ENCODE measurements around the gene PDGFC. TPM values are rescaled to one million over a fixed set of nuclear protein-coding genes. Genes with fewer than 3 reads are reported as not detected.

PDGFC gene
- total RNA-seq, 1 experiment from 2014 or later = 4.5 TPM

DNA sequence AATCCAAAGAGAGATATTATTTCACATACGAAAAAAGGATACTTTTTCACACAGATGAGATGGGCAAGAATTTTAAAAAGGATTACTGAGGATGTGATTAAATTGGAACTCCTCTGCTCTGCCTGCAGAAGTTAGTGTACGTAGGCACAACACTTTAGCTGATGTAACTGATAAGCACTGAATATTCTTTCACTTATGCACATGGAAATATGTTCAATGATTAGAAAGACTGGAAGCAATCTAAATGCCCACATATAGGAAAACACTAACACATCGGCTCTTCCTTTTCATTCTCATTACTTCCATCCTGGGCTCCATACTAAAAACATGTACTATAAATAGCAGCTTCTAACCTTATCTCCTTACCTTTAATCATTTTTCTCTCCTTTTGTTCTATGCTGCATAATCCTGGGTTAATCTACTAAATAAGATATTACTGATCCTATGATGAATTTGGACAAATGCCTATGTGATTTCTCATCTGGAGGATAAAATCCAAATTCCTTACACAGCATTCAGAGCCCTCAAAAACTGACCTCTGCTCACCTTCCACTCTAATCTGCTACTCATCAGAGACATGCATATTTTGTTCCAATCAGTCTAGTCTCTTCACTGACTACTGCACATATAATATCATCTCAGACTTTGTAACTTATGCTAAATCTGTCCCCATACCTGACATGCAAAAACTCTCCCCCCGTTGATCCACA is 197.8 kb downstream of the PDGFC start:
- H3K27me3 ChIP-seq (ENCODE audit: insufficient read depth, low read length) = no peaks in the 10 kb centered on the region
- no peaks in the 10 kb centered on the region; the same call in 1 of the 2 replicates for H3K4me1 ChIP-seq (ENCODE audit: insufficient read depth, low read length)
- no peaks in the 10 kb centered on the region for H3K9me3 ChIP-seq (ENCODE audit: control insufficient read depth, low read depth, low read length)
- H3K4me2 ChIP-seq (ENCODE audit: insufficient read depth, insufficient read length, low read length) = no peak overlapping the region
- no peak overlapping the region for H4K5ac ChIP-seq (ENCODE audit: insufficient read length, low read depth, low read length)
- H3K14ac ChIP-seq (ENCODE audit: insufficient read depth, low read length) = no peak overlapping the region
- no peaks in the 10 kb centered on the region for H3K79me2 ChIP-seq (ENCODE audit: insufficient read depth, low read length)
- no peak overlapping the region for H3K27ac Mint-ChIP-seq
- H2BK5ac ChIP-seq (ENCODE audit: insufficient read length, low read length) = no peak overlapping the region
- H3K56ac ChIP-seq (ENCODE audit: insufficient read length, low read depth, low read length) = no peak overlapping the region
- no peak overlapping the region for H2AK5ac ChIP-seq (ENCODE audit: insufficient read length, low read length)
- no peak overlapping the region for H3T11ph ChIP-seq (ENCODE audit: low read length)
- no peak overlapping the region for H3K18ac ChIP-seq (ENCODE audit: insufficient read length, low read depth, low read length)
- H4K8ac ChIP-seq (replicated peaks; ENCODE audit: insufficient read length, low read depth, low read length) = no peak overlapping the region
- no CpG with 5 or more reads among the region's 4 CpGs for WGBS (ENCODE audit: extremely low coverage, insufficient read length, low lambda C conversion rate)
- H3K23ac ChIP-seq (ENCODE audit: insufficient read length, low read depth, low read length) = no peak overlapping the region
- TF ChIP-seq, protein P1, sequence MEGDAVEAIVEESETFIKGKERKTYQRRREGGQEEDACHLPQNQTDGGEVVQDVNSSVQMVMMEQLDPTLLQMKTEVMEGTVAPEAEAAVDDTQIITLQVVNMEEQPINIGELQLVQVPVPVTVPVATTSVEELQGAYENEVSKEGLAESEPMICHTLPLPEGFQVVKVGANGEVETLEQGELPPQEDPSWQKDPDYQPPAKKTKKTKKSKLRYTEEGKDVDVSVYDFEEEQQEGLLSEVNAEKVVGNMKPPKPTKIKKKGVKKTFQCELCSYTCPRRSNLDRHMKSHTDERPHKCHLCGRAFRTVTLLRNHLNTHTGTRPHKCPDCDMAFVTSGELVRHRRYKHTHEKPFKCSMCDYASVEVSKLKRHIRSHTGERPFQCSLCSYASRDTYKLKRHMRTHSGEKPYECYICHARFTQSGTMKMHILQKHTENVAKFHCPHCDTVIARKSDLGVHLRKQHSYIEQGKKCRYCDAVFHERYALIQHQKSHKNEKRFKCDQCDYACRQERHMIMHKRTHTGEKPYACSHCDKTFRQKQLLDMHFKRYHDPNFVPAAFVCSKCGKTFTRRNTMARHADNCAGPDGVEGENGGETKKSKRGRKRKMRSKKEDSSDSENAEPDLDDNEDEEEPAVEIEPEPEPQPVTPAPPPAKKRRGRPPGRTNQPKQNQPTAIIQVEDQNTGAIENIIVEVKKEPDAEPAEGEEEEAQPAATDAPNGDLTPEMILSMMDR (conservative IDR thresholded peaks at IDR 0.05) = no peak
- no peaks in the 10 kb centered on the region for H3K9me3 Mint-ChIP-seq
- H2BK120ac ChIP-seq (ENCODE audit: low read depth, low read length, poor library complexity, severe bottlenecking) = no peak overlapping the region
- no peak overlapping the region for H3K9ac ChIP-seq (ENCODE audit: extremely low read depth, insufficient read length, low read length)
- H3K27me3 Mint-ChIP-seq (ENCODE audit: low read depth) = no peaks in the 10 kb centered on the region
- peaks cover 19 to 34% of the 10 kb centered on the region in 2 experiments for H3K4me1 Mint-ChIP-seq
- no peak overlapping the region for H2BK20ac ChIP-seq (ENCODE audit: low read depth, low read length, poor library complexity, severe bottlenecking)
- H3K4ac ChIP-seq (ENCODE audit: low read depth, low read length) = no peak overlapping the region
- no peak for DNase-seq
- no peak overlapping the region for H2BK12ac ChIP-seq (ENCODE audit: insufficient read length, low read depth, low read length)
- H4K20me1 ChIP-seq (ENCODE audit: control insufficient read depth, insufficient read depth, insufficient read length) = no peaks in the 10 kb centered on the region
- H4K91ac ChIP-seq (ENCODE audit: insufficient read length, low read depth, low read length) = no peak overlapping the region
- H3K27ac ChIP-seq (ENCODE audit: insufficient read length, low read depth, low read length) = no peak overlapping the region
- H3K4me3 Mint-ChIP-seq = no peak overlapping the region
- H2AFZ ChIP-seq (ENCODE audit: low read length) = no peak overlapping the region
- no peak overlapping the region for H2BK15ac ChIP-seq (ENCODE audit: low read depth, low read length)
- no peaks in the 10 kb centered on the region for H3K23me2 ChIP-seq (ENCODE audit: insufficient read length, low read depth, low read length, poor library complexity, severe bottlenecking)
- no peaks in the 10 kb centered on the region for H3K36me3 Mint-ChIP-seq (ENCODE audit: insufficient read depth in 1 of 3, low read depth in 3 of 3)
- no peaks in the 10 kb centered on the region for H3K79me1 ChIP-seq (ENCODE audit: insufficient read depth, low read depth, low read length, poor library complexity, severe bottlenecking)
